HFF-Myc (cell line): ENCODE results near the gene ADM.

Experiments
- DNase-seq: peaks from one replicate; pipeline ENCODE4 v3.0.0-alpha.2; 2011; ENCODE audit warnings: low read depth; ENCODE audit errors: extremely low read depth
- H3K4me3 ChIP-seq: replicated peaks from 2 replicates; pipeline ENCODE4 v1.5.1; 2011; ENCODE audit warnings: low read depth, mild to moderate bottlenecking, control low read depth, low read length
- TF ChIP-seq, protein P1 (sequence below): IDR thresholded peaks from 2 replicates; pipeline ENCODE4 v1.5.1; 2012; ENCODE audit warnings: mild to moderate bottlenecking, low read depth, low read length, control low read depth; ENCODE audit errors: missing control alignments

Gene ADM

DNA sequence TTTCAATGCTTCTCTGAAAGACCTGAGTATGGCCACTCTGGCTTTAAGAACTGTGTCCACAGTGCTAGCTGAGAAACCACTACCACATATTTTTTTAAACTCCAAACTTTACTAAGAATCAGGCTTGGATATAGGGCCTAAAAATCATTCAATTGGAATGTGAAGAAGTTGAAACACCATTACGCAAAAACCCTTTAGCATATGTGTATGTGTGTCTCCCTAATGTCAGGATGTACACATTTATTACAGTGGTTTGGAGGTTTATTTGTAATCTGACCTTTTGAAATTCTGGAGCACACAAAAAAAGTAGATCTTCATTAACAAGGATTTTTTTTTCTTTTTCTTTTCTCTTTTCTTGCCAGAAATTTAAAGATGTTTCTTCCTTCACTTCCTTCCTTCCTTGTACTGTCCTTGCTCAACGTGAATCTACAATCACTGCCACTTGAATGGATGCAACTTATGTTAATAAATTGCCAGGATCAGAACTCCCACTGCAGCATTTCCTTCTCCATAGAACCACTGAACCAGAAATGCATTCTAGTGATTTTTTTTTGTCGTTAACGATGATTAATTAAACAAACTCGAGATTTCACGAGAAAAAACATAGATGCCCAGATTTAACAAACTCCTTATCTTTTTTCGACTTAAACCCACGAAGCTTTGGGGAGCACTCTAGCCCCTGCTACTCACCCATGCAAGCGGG lies 3.1 kb upstream of the ADM start:
- peak overlapping the region; percentile 79 for H3K4me3 ChIP-seq
- DNase-seq: no peak
- TF ChIP-seq, protein P1, sequence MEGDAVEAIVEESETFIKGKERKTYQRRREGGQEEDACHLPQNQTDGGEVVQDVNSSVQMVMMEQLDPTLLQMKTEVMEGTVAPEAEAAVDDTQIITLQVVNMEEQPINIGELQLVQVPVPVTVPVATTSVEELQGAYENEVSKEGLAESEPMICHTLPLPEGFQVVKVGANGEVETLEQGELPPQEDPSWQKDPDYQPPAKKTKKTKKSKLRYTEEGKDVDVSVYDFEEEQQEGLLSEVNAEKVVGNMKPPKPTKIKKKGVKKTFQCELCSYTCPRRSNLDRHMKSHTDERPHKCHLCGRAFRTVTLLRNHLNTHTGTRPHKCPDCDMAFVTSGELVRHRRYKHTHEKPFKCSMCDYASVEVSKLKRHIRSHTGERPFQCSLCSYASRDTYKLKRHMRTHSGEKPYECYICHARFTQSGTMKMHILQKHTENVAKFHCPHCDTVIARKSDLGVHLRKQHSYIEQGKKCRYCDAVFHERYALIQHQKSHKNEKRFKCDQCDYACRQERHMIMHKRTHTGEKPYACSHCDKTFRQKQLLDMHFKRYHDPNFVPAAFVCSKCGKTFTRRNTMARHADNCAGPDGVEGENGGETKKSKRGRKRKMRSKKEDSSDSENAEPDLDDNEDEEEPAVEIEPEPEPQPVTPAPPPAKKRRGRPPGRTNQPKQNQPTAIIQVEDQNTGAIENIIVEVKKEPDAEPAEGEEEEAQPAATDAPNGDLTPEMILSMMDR: no peak

DNA sequence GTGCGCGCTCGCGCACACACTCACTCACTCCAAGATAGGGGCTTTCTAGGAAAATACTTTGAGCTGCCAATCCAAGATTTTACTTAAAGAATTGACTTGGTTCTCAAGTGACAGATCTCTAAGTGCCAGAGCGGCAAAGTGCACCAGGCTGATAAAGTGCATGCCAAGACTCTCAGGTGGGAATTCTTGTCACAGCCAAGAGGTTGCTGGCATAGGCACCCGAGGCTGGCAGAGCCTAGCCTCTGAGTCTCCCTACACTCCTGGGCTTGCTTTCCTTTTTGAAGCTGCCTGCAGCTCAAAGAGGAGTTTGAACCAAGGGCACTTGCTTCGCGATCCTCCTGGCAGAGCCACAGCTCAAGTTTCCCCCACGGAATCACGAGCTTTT lies 2.5 kb upstream of the ADM start:
- peak overlapping the region; percentile 79 for H3K4me3 ChIP-seq
- TF ChIP-seq, protein P1: no peak
- no peak for DNase-seq

DNA sequence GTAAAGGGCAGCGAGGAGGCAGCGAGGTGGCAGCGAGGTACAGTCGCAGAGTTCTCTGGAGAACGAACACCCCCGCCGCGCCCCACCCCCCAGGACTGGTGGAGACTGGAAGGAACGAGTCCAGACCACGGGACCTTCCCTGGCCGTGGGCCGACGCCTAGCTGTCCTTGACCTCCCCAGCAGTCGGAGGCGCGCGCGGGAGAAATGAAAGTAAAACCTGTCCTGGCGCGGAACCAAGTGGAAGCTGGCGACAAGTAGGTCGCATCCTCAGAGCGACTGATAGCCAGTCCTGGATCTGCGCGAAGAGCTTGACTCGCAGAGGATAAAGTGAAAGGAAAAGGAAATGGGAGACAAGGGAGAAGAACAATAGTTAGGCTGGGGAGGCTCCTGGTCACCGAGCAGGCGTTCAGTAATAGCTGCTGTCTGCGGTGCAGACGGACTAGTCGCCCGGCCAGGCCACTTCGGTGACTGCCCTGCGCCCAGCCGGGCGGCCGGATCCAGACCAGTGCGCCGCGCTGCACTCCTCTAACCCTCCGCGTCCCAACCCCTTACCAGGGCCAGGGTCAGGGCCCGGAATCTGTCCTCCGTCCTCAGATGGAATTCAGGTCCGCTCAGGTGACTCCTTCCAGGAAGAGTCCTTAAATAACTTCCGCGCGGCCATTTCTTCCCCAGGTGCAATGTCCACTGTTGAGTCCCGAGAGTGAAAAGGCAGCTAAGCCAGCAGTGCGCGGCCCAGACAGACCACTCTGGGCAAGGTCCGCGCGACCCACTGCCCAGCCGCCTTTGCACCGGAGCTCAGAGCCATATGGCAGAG lies 1.9 kb upstream of the ADM start:
- TF ChIP-seq, protein P1: no peak
- no peak for DNase-seq
- H3K4me3 ChIP-seq: peak overlapping the region; percentile 79

DNA sequence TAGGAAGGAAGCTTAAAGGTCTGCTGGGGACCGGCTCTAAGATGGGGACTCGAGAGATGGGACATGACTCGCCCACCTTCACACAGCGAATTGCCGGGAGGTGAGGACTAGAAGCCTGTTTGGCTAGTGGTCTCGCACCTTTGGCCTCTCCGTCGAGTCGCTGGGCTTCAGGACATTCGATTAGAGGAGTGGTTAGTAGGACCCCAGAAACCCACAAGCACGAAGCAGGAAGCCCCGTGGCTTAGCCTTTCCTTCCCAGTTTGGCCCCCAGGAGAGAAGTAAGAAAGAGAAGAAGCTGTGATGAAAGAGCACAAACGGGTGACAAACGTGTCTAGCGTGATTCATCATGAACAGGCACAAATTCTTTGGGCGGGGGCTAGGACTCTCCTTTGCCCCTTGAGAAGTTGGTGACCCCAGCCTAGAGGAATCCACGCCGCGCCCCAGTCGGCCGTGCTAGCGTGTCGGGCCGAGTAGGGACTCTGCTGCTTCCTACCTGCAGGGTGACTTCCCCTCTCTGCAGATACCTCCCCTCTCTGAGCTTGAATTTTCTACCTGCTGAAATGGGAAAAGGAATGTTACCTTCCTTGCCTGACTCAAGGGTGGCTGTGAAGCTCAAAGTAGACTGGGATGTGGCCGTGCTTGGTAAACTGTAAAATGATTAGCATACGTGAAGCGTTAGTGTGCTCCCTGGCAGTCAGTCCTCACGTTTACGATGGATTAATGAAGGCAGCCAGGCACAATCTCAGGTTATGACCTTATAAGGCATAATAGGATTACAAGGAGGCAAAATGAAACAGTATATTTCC lies 1.1 kb upstream of the ADM start:
- TF ChIP-seq, protein P1: no peak
- H3K4me3 ChIP-seq: peak overlapping the region; percentile 79
- DNase-seq: no peak

DNA sequence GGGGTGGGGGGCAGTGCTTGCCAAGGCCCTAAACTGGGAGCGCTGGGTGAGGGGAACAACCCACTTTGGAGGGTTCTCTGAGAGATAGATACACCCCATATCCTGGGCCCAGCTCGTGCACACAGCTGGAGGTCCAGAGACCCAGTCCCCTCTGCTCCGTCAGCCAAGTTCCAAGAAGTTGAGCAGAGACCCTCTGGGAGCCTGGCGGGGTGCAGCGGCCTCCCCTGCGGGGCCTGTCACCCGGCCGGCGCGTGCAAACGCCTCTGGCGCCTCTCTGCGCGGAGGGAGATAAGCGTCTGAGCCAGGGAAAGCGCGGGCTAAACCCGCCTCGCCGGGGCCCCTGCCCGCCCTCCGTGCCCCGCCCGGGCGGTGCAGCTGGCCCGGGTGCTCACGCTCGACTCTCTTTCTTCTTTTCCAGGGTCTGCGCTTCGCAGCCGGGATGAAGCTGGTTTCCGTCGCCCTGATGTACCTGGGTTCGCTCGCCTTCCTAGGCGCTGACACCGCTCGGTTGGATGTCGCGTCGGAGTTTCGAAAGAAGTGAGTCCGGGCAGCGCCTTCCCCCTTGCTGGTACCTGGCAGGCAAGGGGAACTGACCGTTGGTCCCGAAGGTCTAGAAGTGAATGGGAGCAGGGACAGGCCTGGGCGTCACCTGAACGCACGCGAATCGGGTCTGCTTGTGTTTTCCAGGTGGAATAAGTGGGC lies 540 bp downstream of the ADM start:
- no peak for DNase-seq
- TF ChIP-seq, protein P1: no peak
- peak overlapping the region; percentile 79 for H3K4me3 ChIP-seq
